ENCODE data around the gene MAPRE3.

Gene MAPRE3

DNA sequence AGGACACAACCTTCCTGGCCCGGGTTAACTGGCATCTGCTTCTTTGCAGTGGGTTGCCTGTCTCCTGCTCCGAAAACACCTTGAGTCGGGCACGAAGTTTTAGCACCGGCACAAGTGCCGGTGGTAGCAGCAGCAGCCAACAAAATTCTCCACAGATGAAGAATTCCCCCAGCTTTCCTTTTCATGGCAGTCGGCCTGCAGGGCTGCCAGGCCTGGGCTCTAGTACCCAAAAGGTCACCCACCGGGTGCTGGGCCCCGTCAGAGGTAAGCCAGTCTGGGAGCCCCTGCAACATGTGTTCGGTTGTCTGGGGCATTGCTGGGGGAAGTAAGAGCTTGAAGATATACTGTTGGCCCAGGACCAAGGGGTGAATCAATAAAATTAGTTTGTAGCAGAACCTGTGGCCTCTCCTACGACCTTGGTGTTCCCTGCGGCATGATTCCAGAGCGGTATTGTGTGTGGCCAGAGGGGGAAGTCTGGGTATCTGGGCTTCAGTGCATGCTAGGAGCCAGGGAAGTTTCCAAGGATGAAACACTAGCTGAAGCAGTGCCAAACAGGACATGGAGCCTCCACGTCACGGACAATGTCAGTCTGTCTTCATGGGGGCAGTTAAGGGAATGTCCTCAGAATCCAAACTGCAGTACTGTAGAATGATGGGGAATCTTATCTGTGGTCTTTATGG lies 88.8 kb downstream of the MAPRE3 start:
- Histone ChIP-seq H3K4me3 (ENCODE audit: low read length) (no peak overlapping the region), H3K4me1 (ENCODE audit: control insufficient read depth, insufficient read depth, low read length) (peaks cover 3% of the 10 kb centered on the region), H3K27me3 (ENCODE audit: control insufficient read depth, insufficient read depth, low read length) (no peaks in the 10 kb centered on the region), H3K36me3 (ENCODE audit: control insufficient read depth, insufficient read depth, low read length) (peaks cover 30% of the 10 kb centered on the region), H3K9ac (ENCODE audit: low read length) (no peak overlapping the region), H3K27ac (ENCODE audit: low read depth, low read length) (no peak overlapping the region)

- Histone ChIP-seq H3K27me3 (ENCODE audit: control insufficient read depth, insufficient read depth, low read length) (no peaks in the 10 kb centered on the region), H3K4me1 (ENCODE audit: control insufficient read depth, insufficient read depth, low read length) (peaks cover 3% of the 10 kb centered on the region), H3K9ac (ENCODE audit: low read length) (no peak overlapping the region), H3K4me3 (ENCODE audit: low read length) (no peak overlapping the region), H3K36me3 (ENCODE audit: control insufficient read depth, insufficient read depth, low read length) (peaks cover 24% of the 10 kb centered on the region), H3K27ac (ENCODE audit: low read depth, low read length) (no peak overlapping the region)
Measured at GRCh38 chr2:27060323-27060722, 89.9 kb downstream of the MAPRE3 start.

- H3K27me3 ChIP-seq (ENCODE audit: control insufficient read depth, insufficient read depth, low read length), result no peaks in the 10 kb centered on the region
- no peak overlapping the region for H3K4me3 ChIP-seq (ENCODE audit: low read length)
- H3K9ac ChIP-seq (ENCODE audit: low read length), result no peak overlapping the region
- H3K4me1 ChIP-seq (ENCODE audit: control insufficient read depth, insufficient read depth, low read length), result peaks cover 14% of the 10 kb centered on the region
- H3K27ac ChIP-seq (ENCODE audit: low read depth, low read length), result no peak overlapping the region
- H3K36me3 ChIP-seq (ENCODE audit: control insufficient read depth, insufficient read depth, low read length), result peaks cover 24% of the 10 kb centered on the region
Measured at GRCh38 chr2:27065128-27065527, 94.7 kb downstream of the MAPRE3 start.

DNA sequence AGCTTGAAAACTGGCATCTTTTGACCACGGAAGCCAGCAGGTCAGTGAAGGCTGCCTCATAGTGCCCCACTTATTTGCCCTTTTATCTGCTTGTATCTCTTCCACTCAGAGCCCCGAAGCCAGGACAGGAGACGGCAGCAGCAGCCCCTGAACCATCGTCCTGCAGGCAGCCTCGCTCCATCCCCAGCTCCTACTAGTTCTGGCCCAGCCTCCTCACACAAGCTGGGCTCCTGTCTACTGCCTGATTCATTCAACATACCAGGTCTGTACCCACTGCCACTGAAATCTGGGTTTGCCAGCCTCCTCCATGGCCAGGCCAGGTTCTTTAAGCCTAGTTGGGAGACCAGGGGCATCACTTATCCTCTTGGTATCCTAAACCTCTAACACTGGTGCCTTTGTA lies 96.9 kb downstream of the MAPRE3 start:
- Histone ChIP-seq H3K4me3 (ENCODE audit: low read length) (no peak overlapping the region), H3K9ac (ENCODE audit: low read length) (no peak overlapping the region), H3K36me3 (ENCODE audit: control insufficient read depth, insufficient read depth, low read length) (peaks cover 22% of the 10 kb centered on the region), H3K27ac (ENCODE audit: low read depth, low read length) (no peak overlapping the region), H3K27me3 (ENCODE audit: control insufficient read depth, insufficient read depth, low read length) (no peaks in the 10 kb centered on the region), H3K4me1 (ENCODE audit: control insufficient read depth, insufficient read depth, low read length) (peaks cover 22% of the 10 kb centered on the region)

DNA sequence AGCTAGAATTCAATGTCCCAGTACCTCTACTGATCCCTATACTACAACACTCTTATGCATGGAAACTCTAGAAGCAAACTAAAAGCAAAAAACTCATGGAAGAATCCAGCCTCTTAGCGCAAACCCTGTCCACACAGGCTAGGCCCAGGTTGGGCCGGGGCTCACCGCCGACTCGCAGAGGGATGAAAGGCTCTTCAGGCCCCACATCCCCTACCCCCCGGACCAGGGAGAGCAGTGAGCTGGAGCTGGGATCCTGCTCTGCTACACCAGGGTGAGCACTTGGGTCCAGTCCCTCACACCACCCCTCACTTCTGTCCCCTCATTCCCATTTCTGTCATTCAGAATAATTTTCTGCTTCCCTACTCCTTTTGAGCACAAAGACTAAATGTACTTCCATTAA lies 99.0 kb downstream of the MAPRE3 start:
- H3K4me1 ChIP-seq (ENCODE audit: control insufficient read depth, insufficient read depth, low read length), result peaks cover 37% of the 10 kb centered on the region
- H3K36me3 ChIP-seq (ENCODE audit: control insufficient read depth, insufficient read depth, low read length), result peaks cover 22% of the 10 kb centered on the region
- H3K9ac ChIP-seq (ENCODE audit: low read length), result no peak overlapping the region
- H3K27me3 ChIP-seq (ENCODE audit: control insufficient read depth, insufficient read depth, low read length), result no peaks in the 10 kb centered on the region
- no peak overlapping the region for H3K4me3 ChIP-seq (ENCODE audit: low read length)
- H3K27ac ChIP-seq (ENCODE audit: low read depth, low read length), result no peak overlapping the region

GRCh38 chr2:27069961-27070618 lies 99.7 kb downstream of the MAPRE3 start:
- Histone ChIP-seq H3K4me1 (ENCODE audit: control insufficient read depth, insufficient read depth, low read length) (peaks cover 43% of the 10 kb centered on the region), H3K27ac (ENCODE audit: low read depth, low read length) (peak overlapping the region; percentile 95), H3K27me3 (ENCODE audit: control insufficient read depth, insufficient read depth, low read length) (no peaks in the 10 kb centered on the region), H3K36me3 (ENCODE audit: control insufficient read depth, insufficient read depth, low read length) (peaks cover 22% of the 10 kb centered on the region), H3K4me3 (ENCODE audit: low read length) (peak overlapping the region; percentile 89), H3K9ac (ENCODE audit: low read length) (peak overlapping the region; percentile 91)

GRCh38 chr2:27070653-27071276 lies 100.3 kb downstream of the MAPRE3 start:
- peak overlapping the region; percentile 91 for H3K9ac ChIP-seq (ENCODE audit: low read length)
- H3K27me3 ChIP-seq (ENCODE audit: control insufficient read depth, insufficient read depth, low read length), result no peaks in the 10 kb centered on the region
- peak overlapping the region; percentile 95 for H3K27ac ChIP-seq (ENCODE audit: low read depth, low read length)
- H3K4me1 ChIP-seq (ENCODE audit: control insufficient read depth, insufficient read depth, low read length), result peaks cover 48% of the 10 kb centered on the region
- H3K4me3 ChIP-seq (ENCODE audit: low read length), result peak overlapping the region; percentile 89
- H3K36me3 ChIP-seq (ENCODE audit: control insufficient read depth, insufficient read depth, low read length), result peaks cover 19% of the 10 kb centered on the region

DNA sequence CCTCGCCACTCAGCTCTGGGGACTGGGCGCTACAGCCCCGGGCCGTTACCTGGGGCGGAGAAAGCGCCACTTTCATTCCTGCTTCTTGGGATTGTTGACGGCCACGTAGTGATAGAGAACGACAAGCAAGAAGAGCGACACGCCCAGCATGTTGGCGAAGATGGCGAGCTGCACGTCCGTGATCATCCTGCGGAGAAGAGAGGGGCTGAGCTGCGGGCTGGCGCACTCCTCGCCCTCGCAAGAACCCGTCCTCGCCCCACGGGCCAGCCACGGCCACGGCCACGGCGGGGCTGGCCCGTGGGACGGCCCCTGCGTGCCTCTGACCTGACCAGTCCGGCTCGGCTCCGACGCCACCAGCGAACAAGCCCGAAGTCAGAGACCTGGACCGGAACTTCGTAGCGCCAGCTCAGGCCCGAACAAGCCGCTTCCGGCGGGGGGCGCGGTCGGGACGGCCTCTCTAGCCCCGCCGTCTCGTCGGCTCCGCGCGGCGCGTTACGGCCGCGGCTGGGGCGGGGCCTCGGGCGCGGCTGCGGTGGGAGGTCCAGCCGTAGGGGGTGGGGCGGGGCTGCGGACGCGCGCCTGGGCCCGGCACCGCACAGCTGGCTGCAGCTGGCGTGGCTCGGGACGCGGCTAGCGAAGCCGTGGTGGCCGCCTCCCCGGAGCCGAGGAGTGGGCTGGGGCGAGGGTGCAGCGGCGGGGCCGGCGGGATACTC lies 101.0 kb downstream of the MAPRE3 start, which contains the start of gene OST4:
TSS of gene OST4 (minus strand) at position 378 of the 713 bp plus-strand sequence.
- Histone ChIP-seq H3K36me3 (ENCODE audit: control insufficient read depth, insufficient read depth, low read length) (peaks cover 15% of the 10 kb centered on the region), H3K4me3 (ENCODE audit: low read length) (peak within 1 kb of the TSS; percentile 89), H3K9ac (ENCODE audit: low read length) (peak within 1 kb of the TSS; percentile 91), H3K27me3 (ENCODE audit: control insufficient read depth, insufficient read depth, low read length) (no peaks in the 10 kb centered on the region), H3K27ac (ENCODE audit: low read depth, low read length) (peak within 1 kb of the TSS; percentile 99), H3K4me1 (ENCODE audit: control insufficient read depth, insufficient read depth, low read length) (peaks cover 51% of the 10 kb centered on the region)

DNA sequence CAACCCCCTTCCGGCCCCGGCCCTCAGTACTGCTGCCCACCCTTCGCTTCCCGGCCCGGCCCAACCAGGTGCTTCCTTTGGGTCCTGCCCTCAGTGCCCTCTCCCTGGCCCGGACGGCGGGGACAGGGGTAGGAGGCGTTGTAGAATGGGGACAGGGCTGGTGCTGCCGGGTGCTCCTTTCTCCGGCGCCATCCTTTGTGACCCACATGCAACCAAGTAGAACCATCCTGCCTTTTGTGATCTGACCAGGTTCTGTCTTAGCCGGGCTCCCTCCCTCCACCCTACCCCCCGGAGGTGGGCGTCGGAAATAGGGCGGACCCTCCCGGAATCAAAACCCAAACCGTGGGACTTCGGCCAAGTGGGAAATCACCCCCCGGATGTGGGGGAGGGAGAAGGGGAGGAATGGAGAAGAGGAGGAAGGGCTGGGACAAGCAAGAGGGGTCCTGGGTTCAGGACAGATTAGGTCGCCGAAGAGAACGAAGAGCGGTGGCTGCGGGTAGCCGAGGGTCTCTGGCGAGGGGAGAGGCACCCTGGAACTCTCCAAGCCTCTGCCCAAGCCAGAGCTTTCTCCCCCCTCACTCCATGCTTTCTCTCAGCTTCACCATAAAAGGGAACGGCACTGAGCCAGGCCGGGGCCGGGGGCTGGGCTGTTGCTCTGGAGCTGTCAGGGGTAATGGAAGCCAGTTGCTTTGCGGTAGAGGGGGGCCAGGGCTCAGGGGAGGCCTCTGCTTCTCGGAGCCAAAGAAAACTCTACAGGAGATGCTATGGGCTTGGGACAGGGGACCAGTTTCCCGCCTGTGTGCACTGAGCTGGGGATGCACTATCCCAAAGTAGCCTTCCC lies 101.8 kb downstream of the MAPRE3 start:
- H3K9ac ChIP-seq (ENCODE audit: low read length), result peak overlapping the region; percentile 81
- H3K27me3 ChIP-seq (ENCODE audit: control insufficient read depth, insufficient read depth, low read length), result no peaks in the 10 kb centered on the region
- peaks cover 55% of the 10 kb centered on the region for H3K4me1 ChIP-seq (ENCODE audit: control insufficient read depth, insufficient read depth, low read length)
- H3K36me3 ChIP-seq (ENCODE audit: control insufficient read depth, insufficient read depth, low read length), result peaks cover 14% of the 10 kb centered on the region
- H3K27ac ChIP-seq (ENCODE audit: low read depth, low read length), result peak overlapping the region; percentile 99
- H3K4me3 ChIP-seq (ENCODE audit: low read length), result peak overlapping the region; percentile 70

DNA sequence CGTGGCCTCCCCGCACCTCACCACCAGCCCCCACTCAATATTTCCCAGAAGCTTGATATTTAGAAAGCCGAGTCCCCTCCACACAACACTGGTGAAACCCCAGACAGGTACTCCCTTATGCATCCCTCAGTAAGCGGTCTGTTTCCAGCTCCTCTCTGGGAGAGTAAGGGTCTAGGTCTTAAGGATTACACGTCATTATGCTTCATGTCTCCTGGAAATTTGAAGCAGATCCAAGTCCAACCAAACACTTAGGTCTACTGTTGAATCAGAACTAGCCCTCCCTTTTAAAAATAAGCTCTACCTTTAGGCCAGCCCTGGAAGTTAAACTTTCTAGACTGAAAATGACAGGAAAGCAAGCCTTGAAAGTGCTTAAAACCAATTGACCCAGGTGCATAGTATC lies 102.5 kb downstream of the MAPRE3 start:
- Histone ChIP-seq H3K9ac (ENCODE audit: low read length) (no peak overlapping the region), H3K4me1 (ENCODE audit: control insufficient read depth, insufficient read depth, low read length) (peaks cover 60% of the 10 kb centered on the region), H3K27ac (ENCODE audit: low read depth, low read length) (peak overlapping the region; percentile 99), H3K4me3 (ENCODE audit: low read length) (peak overlapping the region; percentile 70), H3K27me3 (ENCODE audit: control insufficient read depth, insufficient read depth, low read length) (no peaks in the 10 kb centered on the region), H3K36me3 (ENCODE audit: control insufficient read depth, insufficient read depth, low read length) (peaks cover 14% of the 10 kb centered on the region)

DNA sequence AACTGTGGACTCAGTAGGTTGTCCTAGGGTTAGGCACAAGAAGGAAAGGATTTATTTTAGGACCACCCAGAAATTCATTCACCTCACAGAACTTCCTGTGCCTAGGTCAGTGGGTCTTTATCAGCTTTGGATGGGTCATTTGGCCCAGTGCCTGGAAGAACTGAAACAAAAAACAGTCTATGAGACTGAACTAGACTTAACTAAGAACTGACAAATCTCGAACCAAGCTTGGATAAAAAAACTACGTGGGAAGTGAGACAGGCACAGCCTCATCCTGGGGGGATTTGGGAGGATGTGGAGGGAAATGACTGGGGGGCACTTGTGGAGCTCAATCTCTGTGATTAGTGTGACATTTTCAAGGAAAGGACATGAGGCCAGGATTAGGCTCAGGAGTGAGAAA lies 103.3 kb downstream of the MAPRE3 start:
- Histone ChIP-seq H3K27ac (ENCODE audit: low read depth, low read length) (peak overlapping the region; percentile 99), H3K4me3 (ENCODE audit: low read length) (no peak overlapping the region), H3K27me3 (ENCODE audit: control insufficient read depth, insufficient read depth, low read length) (no peaks in the 10 kb centered on the region), H3K36me3 (ENCODE audit: control insufficient read depth, insufficient read depth, low read length) (peaks cover 7% of the 10 kb centered on the region), H3K9ac (ENCODE audit: low read length) (no peak overlapping the region), H3K4me1 (ENCODE audit: control insufficient read depth, insufficient read depth, low read length) (peaks cover 58% of the 10 kb centered on the region)
